Loucy (cell line): ENCODE results near the gene PDZD7.

Experiments
- H2AFZ ChIP-seq: fragments of 200-600 bp; sonication (generic); 2 replicates; pipeline ENCODE4 v1.6.0; 2016; ENCODE audit warnings: antibody characterized with exemption, mild to moderate bottlenecking, low read length, moderate library complexity
- H3F3A ChIP-seq: fragments of 200-600 bp; 2 replicates; pipeline ENCODE4 v1.6.0; 2016; ENCODE audit warnings: antibody characterized with exemption, low read depth, mild to moderate bottlenecking
- H3K27me3 ChIP-seq: fragments of 200-600 bp; sonication (generic); 2 replicates; pipeline ENCODE4 v1.6.1; 2014; ENCODE audit warnings: low read length, mild to moderate bottlenecking; ENCODE audit not compliant: insufficient read depth, poor library complexity, severe bottlenecking
- H3K36me3 ChIP-seq: fragments of 200-600 bp; sonication (generic); 2 replicates; pipeline ENCODE4 v1.6.1; 2016; ENCODE audit warnings: low read length; ENCODE audit not compliant: insufficient read depth
- H3K4me1 ChIP-seq: fragments of 200-600 bp; sonication (generic); 2 replicates; pipeline ENCODE4 v1.5.1; 2014; ENCODE audit warnings: low read length, mild to moderate bottlenecking; ENCODE audit not compliant: insufficient read depth, poor library complexity, severe bottlenecking
- H3K4me2 ChIP-seq: fragments of 200-600 bp; sonication (generic); 2 replicates; pipeline ENCODE4 v1.6.0; 2014; ENCODE audit warnings: antibody characterized with exemption, low read length, low read depth, mild to moderate bottlenecking; ENCODE audit not compliant: poor library complexity, severe bottlenecking
- H3K4me3 ChIP-seq: fragments of 200-600 bp; sonication (generic); 2 replicates; pipeline ENCODE4 v1.5.1; 2014; ENCODE audit warnings: low read length, mild to moderate bottlenecking, mixed read lengths; ENCODE audit not compliant: poor library complexity, severe bottlenecking
- H3K79me2 ChIP-seq: fragments of 200-600 bp; sonication (generic); 2 replicates; pipeline ENCODE4 v1.6.1; 2014; ENCODE audit warnings: low read length; ENCODE audit not compliant: insufficient read depth
- H3K9ac ChIP-seq: fragments of 200-600 bp; sonication (generic); 2 replicates; pipeline ENCODE4 v1.6.0; 2014; ENCODE audit warnings: mild to moderate bottlenecking, low read depth, low read length, moderate library complexity; ENCODE audit not compliant: poor library complexity, severe bottlenecking
- H3K9me2 ChIP-seq: fragments of 200-600 bp; sonication (generic); replicated peaks from 2 replicates; pipeline ENCODE4 v1.6.1; 2016; ENCODE audit warnings: low read depth, low read length, mixed read lengths
- H3K9me3 ChIP-seq: fragments of 200-600 bp; sonication (generic); 2 replicates; pipeline ENCODE4 v1.6.1; 2014; ENCODE audit warnings: mild to moderate bottlenecking, antibody characterized with exemption, low read length, low read depth; ENCODE audit not compliant: insufficient read depth
- H4K20me1 ChIP-seq: fragments of 200-600 bp; sonication (generic); 2 replicates; pipeline ENCODE4 v1.6.0; 2014; ENCODE audit warnings: antibody characterized with exemption, low read length, mild to moderate bottlenecking; ENCODE audit not compliant: insufficient read depth, poor library complexity, severe bottlenecking
- CTCF ChIP-seq: fragments of 200-600 bp; sonication (generic); conservative IDR thresholded peaks from 2 replicates; pipeline ENCODE4 v1.5.1; 2014; ENCODE audit warnings: mild to moderate bottlenecking, antibody characterized with exemption, low read length
- EZH2phosphoT487 ChIP-seq: fragments of 200-600 bp; IDR thresholded peaks from 2 replicates; pipeline ENCODE4 v1.6.1; 2018; ENCODE audit warnings: antibody characterized with exemption, mild to moderate bottlenecking, moderate library complexity, borderline replicate concordance

PDZD7 gene

GRCh38 chr10:100985336-100985735 lies 45.6 kb downstream of the PDZD7 start:
- Histone ChIP-seq H3K9ac (peak overlapping the region; percentile 1), H3K27me3 (no peaks in the 10 kb centered on the region), H3K9me2 (no peaks in the 10 kb centered on the region), H4K20me1 (peaks cover 23% of the 10 kb centered on the region), H2AFZ (no peak overlapping the region), H3K79me2 (peaks cover 48% of the 10 kb centered on the region), H3K4me3 (no peak overlapping the region), H3K36me3 (peaks cover 1% of the 10 kb centered on the region; the same call in 1 of the 2 replicates), H3F3A (no peaks in the 10 kb centered on the region), H3K4me1 (peaks cover 33% of the 10 kb centered on the region), H3K9me3 (no peaks in the 10 kb centered on the region), H3K4me2 (peak overlapping the region; percentile 89)
- no peak for TF ChIP-seq EZH2phosphoT487
- TF ChIP-seq CTCF: no peak

- Histone ChIP-seq H3K79me2 (peaks cover 44% of the 10 kb centered on the region), H3F3A (no peaks in the 10 kb centered on the region), H3K9me2 (no peaks in the 10 kb centered on the region), H4K20me1 (peaks cover 23% of the 10 kb centered on the region), H3K4me2 (no peak overlapping the region), H3K4me3 (no peak overlapping the region), H3K4me1 (peaks cover 32% of the 10 kb centered on the region), H3K36me3 (no peaks in the 10 kb centered on the region), H3K27me3 (no peaks in the 10 kb centered on the region), H3K9me3 (no peaks in the 10 kb centered on the region), H2AFZ (no peak overlapping the region), H3K9ac (peak overlapping the region; percentile 1)
- TF ChIP-seq EZH2phosphoT487 (no peak), CTCF (no peak)
Observed at GRCh38 chr10:100984672-100985177, 46.2 kb downstream of the PDZD7 start.

GRCh38 chr10:100983868-100984671 lies 46.9 kb downstream of the PDZD7 start:
- no peaks in the 10 kb centered on the region for H3K27me3 ChIP-seq

More at GRCh38 chr10:100983868-100984671, 46.9 kb downstream of the PDZD7 start:
- Histone ChIP-seq H3K4me1 (peaks cover 26% of the 10 kb centered on the region), H3K79me2 (peaks cover 38% of the 10 kb centered on the region), H3K36me3 (no peaks in the 10 kb centered on the region), H3K9me3 (no peaks in the 10 kb centered on the region), H2AFZ (no peak overlapping the region), H3F3A (no peaks in the 10 kb centered on the region), H3K9me2 (no peaks in the 10 kb centered on the region), H3K4me3 (no peak overlapping the region), H3K4me2 (no peak overlapping the region), H4K20me1 (peaks cover 23% of the 10 kb centered on the region), H3K9ac (no peak overlapping the region)
- TF ChIP-seq EZH2phosphoT487 (no peak), CTCF (no peak)
